NT2/D1 (cell line): Measurements from ENCODE around the gene SLC7A7.

Source experiments
- SUZ12 ChIP-seq: IDR thresholded peaks from 2 replicates; pipeline ENCODE4 v1.6.1; 2011; ENCODE audit not compliant: insufficient read length, insufficient read depth; ENCODE audit errors: extremely low read depth
- YY1 ChIP-seq: IDR thresholded peaks from 2 replicates; pipeline ENCODE4 v1.6.1; 2011; ENCODE audit not compliant: insufficient read length, insufficient read depth

- TF ChIP-seq SUZ12 (no peak), YY1 (no peak)
These were observed 28.6 kb downstream of the SLC7A7 start for GRCh38 chr14:22786685-22787084.
